GM21447 (cell line): Measurements from ENCODE around the gene TNNI3K.

Experiments used
- ATAC-seq: cut with Tn5 transposase; IDR thresholded peaks from one replicate; pipeline ENCODE4 v1.9.1; 2021; ENCODE audit not compliant: unreplicated experiment

Gene TNNI3K

GRCh38 chr1:74496669-74497068 lies 261.5 kb downstream of the TNNI3K start:
- no peak for ATAC-seq

GRCh38 chr1:74498901-74499300 lies 263.7 kb downstream of the TNNI3K start:
- ATAC-seq = no peak

- ATAC-seq = no peak
Measured at GRCh38 chr1:74502432-74502831, 267.2 kb downstream of the TNNI3K start.

- ATAC-seq = no peak
Measured at GRCh38 chr1:74502858-74503257, 267.7 kb downstream of the TNNI3K start.

- peak; percentile 90 for ATAC-seq
Measured at GRCh38 chr1:74504125-74504932, 269.1 kb downstream of the TNNI3K start.

GRCh38 chr1:74504933-74505512 lies 269.8 kb downstream of the TNNI3K start:
- no peak for ATAC-seq

- ATAC-seq = no peak
Measured at GRCh38 chr1:74505928-74506710, 270.9 kb downstream of the TNNI3K start.

- no peak for ATAC-seq
Measured at GRCh38 chr1:74508449-74508848, 273.3 kb downstream of the TNNI3K start.

GRCh38 chr1:74512170-74512915 lies 277.2 kb downstream of the TNNI3K start, which contains the start of gene LRRC53:
LRRC53 (minus strand) TSS chr1:74512611; CDS start chr1:74483349, 29,262 bp downstream.
- no peak for ATAC-seq

GRCh38 chr1:74513411-74514300 lies 278.5 kb downstream of the TNNI3K start:
- ATAC-seq = no peak

- ATAC-seq = peak; percentile 85
Measured at GRCh38 chr1:74517599-74518051, 282.4 kb downstream of the TNNI3K start.

- ATAC-seq = no peak
Measured at GRCh38 chr1:74522148-74522547, 287.0 kb downstream of the TNNI3K start.

GRCh38 chr1:74523873-74524480 lies 288.8 kb downstream of the TNNI3K start:
- ATAC-seq = no peak

- ATAC-seq = no peak
Measured at GRCh38 chr1:74526708-74527107, 291.5 kb downstream of the TNNI3K start.

- ATAC-seq = no peak
Measured at GRCh38 chr1:74528123-74528522, 292.9 kb downstream of the TNNI3K start.

- ATAC-seq = no peak
Measured at GRCh38 chr1:74530892-74531291, 295.7 kb downstream of the TNNI3K start.

- ATAC-seq = no peak
Measured at GRCh38 chr1:74531796-74532195, 296.6 kb downstream of the TNNI3K start.

GRCh38 chr1:74534241-74534640 lies 299.1 kb downstream of the TNNI3K start:
- ATAC-seq = no peak

- no peak for ATAC-seq
Measured at GRCh38 chr1:74545821-74546220, 310.6 kb downstream of the TNNI3K start.
